NCI-H128 (cell line): Measurements from ENCODE around the gene LRRC8E.
"Not testable (repeated sequence)": the region's sequence is repeated elsewhere in the genome, so short reads cannot be mapped to it uniquely, and the experiment has no call there.

Experiments used
- DNase-seq: peaks from one replicate; lab custom pipeline; 2025; ENCODE audit not compliant: unreplicated experiment; lab: John Stamatoyannopoulos, UW

LRRC8E gene

GRCh38 chr19:7928741-7929701, 40.7 kb downstream of the LRRC8E start:
- no peak for DNase-seq

DNA sequence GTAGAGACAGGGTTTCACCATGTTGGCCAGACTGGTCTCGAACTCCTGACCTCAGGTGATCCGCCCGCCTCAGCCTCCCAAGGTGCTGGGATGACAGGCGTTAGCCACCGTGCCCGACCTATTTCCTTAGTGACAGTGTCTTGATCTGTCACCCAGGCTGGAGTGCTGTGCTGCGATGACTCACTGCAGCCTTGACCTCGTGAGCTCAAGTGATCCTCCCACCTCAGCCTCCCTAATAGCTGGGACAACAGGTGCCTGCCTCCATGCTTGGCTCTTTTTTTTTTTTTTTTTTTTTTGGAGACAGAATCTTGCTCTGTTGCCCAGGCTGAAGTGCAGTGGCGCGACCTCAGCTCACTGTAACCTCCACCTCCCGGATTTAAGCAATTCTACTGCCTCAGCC, 41.7 kb downstream of the LRRC8E start:
- not testable (repeated sequence) for DNase-seq

- no peak for DNase-seq
These were observed 42.5 kb downstream of the LRRC8E start for GRCh38 chr19:7930765-7931164.

- DNase-seq: no peak
These were observed 43.1 kb downstream of the LRRC8E start for GRCh38 chr19:7931221-7932061.

DNA sequence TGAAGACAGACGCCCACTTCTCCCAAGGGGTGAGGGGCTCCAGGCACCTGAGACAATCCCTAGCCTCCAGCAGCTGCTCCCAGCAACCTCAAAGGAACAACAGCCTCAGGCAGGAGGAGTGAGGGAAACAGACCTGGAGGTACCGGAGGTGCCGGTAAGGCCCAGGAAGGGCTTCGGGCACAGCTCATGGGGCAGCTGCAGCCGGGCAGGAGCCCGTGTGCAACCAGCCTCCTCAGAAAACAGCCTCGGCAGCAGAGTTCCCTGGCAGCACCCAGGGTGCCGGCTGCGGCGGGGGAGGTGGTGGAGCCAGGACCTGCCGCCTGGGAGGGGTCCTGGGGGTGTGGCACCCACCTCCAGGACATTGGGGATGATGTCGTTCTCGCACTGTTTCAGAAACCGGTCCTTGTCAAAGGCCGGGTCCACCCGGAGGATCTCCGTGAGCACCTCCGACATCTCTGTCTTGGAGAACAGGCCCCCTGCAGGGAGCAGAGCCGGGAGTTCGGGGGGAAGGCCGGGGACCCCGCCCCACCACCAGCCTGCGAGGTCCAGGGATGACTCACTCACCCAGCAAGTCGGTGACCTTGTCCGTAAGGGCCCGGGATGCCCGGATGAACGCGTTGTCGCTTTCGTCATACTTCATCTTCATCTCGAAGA, 44.1 kb downstream of the LRRC8E start:
- DNase-seq: no peak

- DNase-seq: no peak
These were observed 44.6 kb downstream of the LRRC8E start for GRCh38 chr19:7932930-7933300.

DNA sequence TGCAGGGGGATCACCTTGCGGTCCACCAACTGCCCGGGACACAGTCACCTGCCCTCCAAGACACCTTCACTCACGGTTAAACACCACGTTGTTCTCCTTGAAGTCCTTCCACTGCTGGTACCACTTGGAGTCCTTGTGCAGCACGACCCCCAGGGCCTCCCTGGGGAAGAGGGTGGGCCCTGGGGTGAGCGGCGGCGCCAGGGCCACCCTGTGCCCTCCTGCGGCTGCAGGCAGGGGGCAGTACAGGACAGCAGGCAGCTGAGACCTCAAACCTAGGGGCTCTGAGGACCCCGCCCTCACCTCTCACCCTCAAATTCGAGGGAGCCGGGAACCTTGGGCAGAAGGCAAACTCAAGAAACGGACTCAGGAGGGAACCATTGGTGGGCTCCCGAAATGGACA, 45.1 kb downstream of the LRRC8E start:
- DNase-seq: no peak

GRCh38 chr19:7933828-7934725, 45.8 kb downstream of the LRRC8E start:
- DNase-seq: no peak

GRCh38 chr19:7934766-7935165, 46.5 kb downstream of the LRRC8E start:
- no peak for DNase-seq

- no peak for DNase-seq
These were observed 52.5 kb downstream of the LRRC8E start for GRCh38 chr19:7940841-7941240.

DNA sequence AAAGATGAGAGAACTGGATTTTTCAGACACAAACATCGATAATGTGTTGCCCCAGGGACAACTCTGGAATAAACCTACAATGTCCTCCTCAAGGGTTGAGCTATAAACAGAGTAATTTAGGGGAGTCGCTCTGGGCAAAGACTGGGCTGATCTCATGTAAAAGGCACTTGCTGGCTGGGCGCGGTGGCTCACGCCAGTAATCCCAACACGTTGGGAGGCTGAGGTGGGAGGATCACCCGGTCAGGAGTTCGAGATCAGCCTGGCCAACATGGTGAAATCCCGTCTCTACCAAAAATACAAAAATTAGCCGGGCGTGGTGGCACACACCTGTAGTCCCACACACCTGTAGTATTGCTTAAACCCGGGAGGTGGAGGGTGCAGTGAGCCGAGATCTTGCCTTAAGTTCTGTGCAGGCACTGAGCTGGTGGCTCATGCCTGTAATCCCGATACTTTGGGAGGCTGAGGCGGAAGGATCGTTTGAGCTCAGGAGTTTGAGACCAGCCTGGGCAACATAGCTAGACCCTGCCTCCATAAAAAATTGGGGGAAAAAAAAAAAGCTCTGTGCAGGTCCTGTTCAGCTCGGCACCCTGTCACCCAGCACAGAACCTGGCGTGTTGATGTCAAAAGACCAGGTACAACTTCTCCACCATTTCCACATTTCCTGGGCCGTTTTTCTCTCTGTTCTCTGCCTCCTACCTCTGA, 53.7 kb downstream of the LRRC8E start:
- no peak for DNase-seq

- DNase-seq: no peak
These were observed 54.7 kb downstream of the LRRC8E start for GRCh38 chr19:7942981-7943443.

DNA sequence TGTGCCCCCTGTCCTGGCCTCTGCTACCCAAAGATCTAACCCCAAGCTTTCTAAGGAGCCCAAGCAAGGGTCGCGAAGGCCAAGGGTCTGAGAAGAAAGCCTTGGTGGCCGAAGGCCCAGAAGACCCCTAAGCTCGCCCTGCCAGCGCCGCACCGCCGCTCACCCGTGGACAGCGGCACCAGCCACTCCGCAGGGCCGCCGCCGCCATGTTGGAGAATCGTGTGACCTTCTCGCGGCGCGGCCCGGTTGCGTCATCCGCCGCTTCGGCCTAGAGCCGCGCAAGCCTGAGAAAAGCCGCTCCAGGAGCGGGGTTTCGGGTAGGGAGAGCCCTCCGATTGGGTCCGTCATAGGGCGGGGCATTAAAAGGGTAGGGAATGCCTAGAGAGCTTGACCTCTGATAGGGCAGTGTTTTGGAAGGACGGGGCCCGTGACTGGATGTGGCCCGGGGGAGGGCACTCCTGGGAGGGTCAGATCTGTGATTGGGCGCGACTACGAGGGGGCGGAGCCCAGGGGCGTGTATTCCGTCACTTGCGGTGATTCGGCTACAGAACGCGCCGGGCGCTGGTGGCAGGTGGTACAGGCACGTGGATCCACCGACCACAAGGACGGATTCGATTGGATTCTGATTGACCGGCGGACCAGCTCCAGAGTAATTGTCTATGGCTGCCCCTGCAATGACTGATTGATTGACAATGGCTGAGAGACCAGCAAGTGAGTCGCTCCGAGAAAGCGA, 55.3 kb downstream of the LRRC8E start, which contains the start of gene TIMM44:
Gene TIMM44, minus strand, starts transcription at position 223 of the 733 bp plus-strand sequence. Its CDS starts 15 bp downstream, at position 208.
- DNase-seq: peak; percentile 99

GRCh38 chr19:7944177-7944761, 56.0 kb downstream of the LRRC8E start:
- DNase-seq: peak; percentile 89

- no peak for DNase-seq
These were observed 59.6 kb downstream of the LRRC8E start for GRCh38 chr19:7947939-7948338.
